Breast epithelium (tissue), 4 donors: ENCODE measurements around the gene MTMR1. TPM values are rescaled to one million over a fixed set of nuclear protein-coding genes. Genes with fewer than 3 reads are reported as not detected.

ENCODE experiments used
- DNase-seq, 2 donors: peaks; one replicate each; pipeline ENCODE4 v3.0.0-alpha.2; 2019; ENCODE audit warnings: low spot score in 2 of 2
- H3K27ac ChIP-seq, 2 donors: fragments of 200-600 bp; sonication (generic) in 1 of 2; one replicate each; pipeline ENCODE4 v1.5.1; 2016 to 2019; ENCODE audit warnings: mild to moderate bottlenecking in 1 of 2
- H3K27me3 ChIP-seq, 2 donors: fragments of 200-600 bp; sonication (generic) in 1 of 2; one replicate each; pipeline versions ENCODE4 v1.5.1 to v1.6.0; 2017 to 2019; ENCODE audit warnings: control low read depth in 1 of 2, mild to moderate bottlenecking in 1 of 2
- H3K36me3 ChIP-seq: fragments of 200-600 bp; one replicate; pipeline ENCODE4 v1.5.1; 2019
- H3K4me1 ChIP-seq, 2 donors: fragments of 200-600 bp; sonication (generic); one replicate each; pipeline ENCODE4 v1.5.1; 2016 to 2019; ENCODE audit warnings: control low read depth in 1 of 2
- H3K4me3 ChIP-seq, 3 donors: fragments of 200-600 bp; sonication (generic); 1 replicate in 2 of 3; 2 replicates in 1 of 3; pipeline ENCODE4 v1.5.1; 2016 to 2019; ENCODE audit warnings: mild to moderate bottlenecking in 3 of 3, moderate library complexity in 2 of 3
- H3K9me3 ChIP-seq, 2 donors: fragments of 200-600 bp; sonication (generic) in 1 of 2; one replicate each; pipeline ENCODE4 v1.5.1; 2016 to 2019; ENCODE audit warnings: control low read depth in 1 of 2
- POLR2A ChIP-seq: fragments of 450-650 bp; IDR thresholded peaks from one replicate; pipeline ENCODE4 v1.6.1; 2016; ENCODE audit warnings: antibody characterized with exemption, mild to moderate bottlenecking, moderate library complexity
- POLR2AphosphoS5 ChIP-seq, 3 donors: sonication (generic); formaldehyde crosslinking; IDR thresholded peaks; one replicate each; pipeline ENCODE4 v1.6.1; 2017; ENCODE audit warnings: antibody characterized with exemption in 3 of 3
- intact Hi-C: fragments of 100-400 bp; cut with DNase I; formaldehyde crosslinking; loops from one replicate; pipeline ENCODE4 v1.15.1; 2023; ENCODE audit warnings: low total_unique reads
- total RNA-seq, 3 donors: library from RNA; depleted of rRNA; stranded (reverse); fragments of >200 nt; gene quantifications; one replicate each; pipeline ENCODE4 v1.1.0, GENCODE V29; 2016
- TF ChIP-seq, protein P1 (sequence below), 3 donors: fragments of 450-650 bp; IDR thresholded peaks; one replicate each; pipeline ENCODE4 v1.5.1; 2016 to 2017; ENCODE audit warnings: antibody characterized with exemption in 3 of 3, mild to moderate bottlenecking in 3 of 3, moderate library complexity in 3 of 3

Gene MTMR1
- total RNA-seq, 3 donors from 2014 or later, result 13.6 to 35.6 (median 23.3) TPM

DNA sequence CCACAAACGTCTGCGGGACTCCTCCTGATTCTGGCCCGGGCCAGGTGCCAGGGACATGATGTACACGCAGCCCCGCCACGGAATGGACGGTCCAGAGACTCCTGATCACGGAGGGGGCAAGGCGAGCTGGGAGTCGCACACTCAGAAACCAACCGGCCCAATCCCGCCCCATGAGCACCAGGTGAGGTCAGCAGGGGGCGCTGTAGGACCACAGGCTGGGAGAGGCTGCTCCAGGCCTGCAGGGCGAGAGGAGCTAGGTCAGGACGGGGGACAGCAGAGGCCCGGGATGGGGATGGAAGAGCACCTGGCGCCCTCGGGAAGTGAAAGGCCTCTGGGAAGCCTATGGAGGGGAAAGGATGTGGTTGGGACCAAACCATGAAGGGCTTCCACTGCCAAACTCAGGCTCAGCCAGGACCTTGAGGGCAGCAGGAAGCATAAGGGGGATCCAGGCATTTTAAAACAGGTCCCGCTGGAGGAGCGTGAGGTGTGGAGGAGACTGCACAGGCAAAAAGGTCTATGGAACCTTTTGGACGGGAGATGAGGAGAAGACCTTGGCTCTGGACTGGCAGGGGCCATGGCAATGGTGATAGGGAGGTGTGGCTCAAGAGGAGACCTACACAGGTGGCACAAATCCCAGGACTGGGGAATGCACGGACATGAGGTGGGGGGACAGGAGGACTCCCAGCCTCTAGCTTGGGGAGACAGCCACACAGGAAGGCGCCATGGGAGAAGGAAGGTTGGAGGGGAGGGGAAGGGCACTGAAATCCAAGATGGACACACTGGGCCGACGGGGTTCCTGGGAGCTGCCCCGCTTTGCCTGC lies 79.2 kb downstream of the MTMR1 start:
- no peaks in the 10 kb centered on the region for H3K9me3 ChIP-seq
- H3K27me3 ChIP-seq, result peaks cover 0 to 4% of the 10 kb centered on the region in 2 donors
- intact Hi-C loops, result no loop called here
- H3K36me3 ChIP-seq, result no peaks in the 10 kb centered on the region
- H3K27ac ChIP-seq, result no peak overlapping the region
- peak; percentile 39 to 72 for DNase-seq
- H3K4me3 ChIP-seq, result no peak overlapping the region
- no peaks in the 10 kb centered on the region for H3K4me1 ChIP-seq
- TF ChIP-seq POLR2A (no peak), POLR2AphosphoS5 (IDR thresholded peaks at IDR 0.05) (no peak)
- TF ChIP-seq, protein P1, sequence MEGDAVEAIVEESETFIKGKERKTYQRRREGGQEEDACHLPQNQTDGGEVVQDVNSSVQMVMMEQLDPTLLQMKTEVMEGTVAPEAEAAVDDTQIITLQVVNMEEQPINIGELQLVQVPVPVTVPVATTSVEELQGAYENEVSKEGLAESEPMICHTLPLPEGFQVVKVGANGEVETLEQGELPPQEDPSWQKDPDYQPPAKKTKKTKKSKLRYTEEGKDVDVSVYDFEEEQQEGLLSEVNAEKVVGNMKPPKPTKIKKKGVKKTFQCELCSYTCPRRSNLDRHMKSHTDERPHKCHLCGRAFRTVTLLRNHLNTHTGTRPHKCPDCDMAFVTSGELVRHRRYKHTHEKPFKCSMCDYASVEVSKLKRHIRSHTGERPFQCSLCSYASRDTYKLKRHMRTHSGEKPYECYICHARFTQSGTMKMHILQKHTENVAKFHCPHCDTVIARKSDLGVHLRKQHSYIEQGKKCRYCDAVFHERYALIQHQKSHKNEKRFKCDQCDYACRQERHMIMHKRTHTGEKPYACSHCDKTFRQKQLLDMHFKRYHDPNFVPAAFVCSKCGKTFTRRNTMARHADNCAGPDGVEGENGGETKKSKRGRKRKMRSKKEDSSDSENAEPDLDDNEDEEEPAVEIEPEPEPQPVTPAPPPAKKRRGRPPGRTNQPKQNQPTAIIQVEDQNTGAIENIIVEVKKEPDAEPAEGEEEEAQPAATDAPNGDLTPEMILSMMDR (IDR thresholded peaks at IDR 0.05), result peak; percentile 49 to 72 (median 65)

DNA sequence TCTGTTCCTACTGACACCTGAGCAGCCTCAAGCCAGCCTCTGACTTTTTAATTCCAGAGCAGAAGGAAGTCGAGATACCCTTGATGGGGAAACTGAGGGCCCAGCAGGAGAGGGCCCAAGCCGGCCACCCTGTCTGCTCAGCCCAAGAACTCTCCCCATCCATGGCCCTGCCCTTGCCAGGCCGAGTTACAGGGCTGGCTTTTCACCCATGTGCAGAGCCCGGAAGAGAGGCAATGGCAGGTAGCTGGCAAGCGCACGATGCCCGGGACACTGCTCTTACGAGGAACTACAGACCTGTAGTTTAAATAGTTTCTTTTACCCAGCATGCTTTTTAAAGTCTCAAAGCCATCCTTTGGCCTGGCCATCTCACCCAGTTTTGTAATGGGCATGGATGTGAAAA lies 79.9 kb downstream of the MTMR1 start:
- Histone ChIP-seq H3K4me3 (no peak overlapping the region), H3K27me3 (peaks cover 0 to 4% of the 10 kb centered on the region in 2 donors), H3K36me3 (no peaks in the 10 kb centered on the region), H3K4me1 (no peaks in the 10 kb centered on the region), H3K27ac (no peak overlapping the region), H3K9me3 (no peaks in the 10 kb centered on the region)
- intact Hi-C loops, result no loop called here
- no peak for DNase-seq
- TF ChIP-seq POLR2AphosphoS5 (IDR thresholded peaks at IDR 0.05), result no peak
- TF ChIP-seq POLR2A, result no peak
- TF ChIP-seq, protein P1 (IDR thresholded peaks at IDR 0.05), result no peak

DNA sequence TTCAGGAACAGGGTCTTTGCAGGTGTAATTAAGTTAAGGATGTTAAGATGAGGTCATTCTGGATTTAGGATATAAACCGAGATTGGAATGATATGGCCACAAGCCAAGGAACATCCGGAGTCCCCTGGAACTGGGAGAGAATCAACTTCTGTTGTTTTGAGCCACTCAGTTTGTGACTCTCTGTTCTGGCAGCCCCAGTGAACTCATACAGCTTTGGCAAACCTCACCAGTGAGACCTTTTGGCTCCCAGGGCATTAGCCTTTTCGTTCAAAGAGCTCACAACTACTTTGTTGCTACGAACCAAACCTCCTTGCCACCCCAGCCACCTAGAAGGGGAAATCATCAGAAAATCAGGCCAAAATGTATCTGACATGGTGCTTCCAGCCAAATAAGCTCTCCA lies 80.4 kb downstream of the MTMR1 start:
- DNase-seq, result no peak
- Histone ChIP-seq H3K4me3 (no peak overlapping the region), H3K9me3 (no peaks in the 10 kb centered on the region), H3K36me3 (no peaks in the 10 kb centered on the region), H3K27me3 (peaks cover 0 to 4% of the 10 kb centered on the region in 2 donors), H3K27ac (no peak overlapping the region), H3K4me1 (no peaks in the 10 kb centered on the region)
- intact Hi-C loops, result no loop called here
- TF ChIP-seq POLR2A, result no peak
- TF ChIP-seq, protein P1 (IDR thresholded peaks at IDR 0.05), result no peak

DNA sequence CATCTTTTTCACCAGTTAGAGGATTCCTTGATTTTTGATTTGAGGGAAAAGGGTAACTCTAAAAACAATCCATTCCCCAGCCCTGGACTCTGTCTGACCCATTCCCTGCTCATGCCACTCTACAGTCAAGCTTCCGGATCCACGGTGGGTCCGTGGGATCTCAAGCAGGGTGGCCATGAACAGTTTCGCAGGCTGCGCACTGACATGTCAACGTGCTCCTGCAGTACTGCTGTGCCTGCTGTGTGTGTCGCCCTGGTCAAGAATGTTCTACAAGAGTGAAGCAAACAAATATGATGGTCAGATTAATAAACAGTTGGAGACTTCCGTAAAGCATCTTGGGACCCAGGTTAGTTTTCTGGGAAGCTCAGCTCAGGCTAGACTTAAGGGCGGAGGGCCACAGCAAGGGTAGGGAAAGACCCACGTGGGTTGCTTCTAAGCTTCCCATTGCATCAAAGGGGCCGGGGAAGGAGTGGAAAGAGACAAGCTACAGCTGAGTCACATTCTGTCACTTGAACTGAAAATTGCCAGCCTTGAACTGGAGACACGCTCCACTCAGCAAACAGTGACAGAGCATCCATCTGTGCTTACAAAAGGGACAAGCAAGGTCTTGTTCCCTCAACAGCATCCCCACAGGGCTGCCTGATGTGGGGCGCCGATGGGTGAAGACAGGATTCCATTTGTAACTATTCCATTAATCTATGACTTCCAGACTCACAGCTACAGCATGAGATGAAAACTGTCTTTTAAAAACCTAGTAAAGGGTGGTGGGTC lies 81.8 kb downstream of the MTMR1 start:
- intact Hi-C loops, result no loop called here
- no peak for DNase-seq
- Histone ChIP-seq H3K27me3 (peaks cover 0 to 4% of the 10 kb centered on the region in 2 donors), H3K27ac (no peak overlapping the region), H3K36me3 (no peaks in the 10 kb centered on the region), H3K4me1 (no peaks in the 10 kb centered on the region), H3K9me3 (no peaks in the 10 kb centered on the region), H3K4me3 (no peak overlapping the region)
- TF ChIP-seq, protein P1 (IDR thresholded peaks at IDR 0.05), result no peak
- TF ChIP-seq POLR2A (no peak), POLR2AphosphoS5 (IDR thresholded peaks at IDR 0.05) (no peak)
